ENCODE data around the gene CORO2A.

CORO2A gene

DNA sequence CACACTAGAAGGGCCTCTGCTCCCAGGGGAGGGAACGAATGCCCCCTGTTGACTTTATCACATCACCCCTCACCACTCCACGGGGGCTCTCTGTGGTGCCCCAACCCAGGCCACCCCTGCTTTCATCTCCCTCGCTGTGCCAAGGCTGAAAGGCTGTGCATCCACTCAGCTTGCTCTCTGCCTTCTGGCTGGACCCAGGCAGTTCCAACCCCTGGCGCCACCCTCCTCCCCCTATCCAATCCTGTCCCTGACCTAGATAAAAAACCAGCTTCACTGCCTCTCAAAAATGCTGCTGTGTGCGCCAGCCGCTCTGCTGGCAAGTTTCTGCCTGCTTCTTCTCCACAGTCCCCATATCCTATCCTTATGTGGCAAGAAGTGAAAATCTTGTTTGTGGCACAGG lies 22.4 kb upstream of the CORO2A start:
- TF ChIP-seq, protein P1, sequence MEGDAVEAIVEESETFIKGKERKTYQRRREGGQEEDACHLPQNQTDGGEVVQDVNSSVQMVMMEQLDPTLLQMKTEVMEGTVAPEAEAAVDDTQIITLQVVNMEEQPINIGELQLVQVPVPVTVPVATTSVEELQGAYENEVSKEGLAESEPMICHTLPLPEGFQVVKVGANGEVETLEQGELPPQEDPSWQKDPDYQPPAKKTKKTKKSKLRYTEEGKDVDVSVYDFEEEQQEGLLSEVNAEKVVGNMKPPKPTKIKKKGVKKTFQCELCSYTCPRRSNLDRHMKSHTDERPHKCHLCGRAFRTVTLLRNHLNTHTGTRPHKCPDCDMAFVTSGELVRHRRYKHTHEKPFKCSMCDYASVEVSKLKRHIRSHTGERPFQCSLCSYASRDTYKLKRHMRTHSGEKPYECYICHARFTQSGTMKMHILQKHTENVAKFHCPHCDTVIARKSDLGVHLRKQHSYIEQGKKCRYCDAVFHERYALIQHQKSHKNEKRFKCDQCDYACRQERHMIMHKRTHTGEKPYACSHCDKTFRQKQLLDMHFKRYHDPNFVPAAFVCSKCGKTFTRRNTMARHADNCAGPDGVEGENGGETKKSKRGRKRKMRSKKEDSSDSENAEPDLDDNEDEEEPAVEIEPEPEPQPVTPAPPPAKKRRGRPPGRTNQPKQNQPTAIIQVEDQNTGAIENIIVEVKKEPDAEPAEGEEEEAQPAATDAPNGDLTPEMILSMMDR (IDR thresholded peaks at IDR 0.05; ENCODE audit: borderline replicate concordance, insufficient read depth, low read depth, low read length), result no peak
- H3K4me3 ChIP-seq (ENCODE audit: low read depth, low read length), result no peak overlapping the region

DNA sequence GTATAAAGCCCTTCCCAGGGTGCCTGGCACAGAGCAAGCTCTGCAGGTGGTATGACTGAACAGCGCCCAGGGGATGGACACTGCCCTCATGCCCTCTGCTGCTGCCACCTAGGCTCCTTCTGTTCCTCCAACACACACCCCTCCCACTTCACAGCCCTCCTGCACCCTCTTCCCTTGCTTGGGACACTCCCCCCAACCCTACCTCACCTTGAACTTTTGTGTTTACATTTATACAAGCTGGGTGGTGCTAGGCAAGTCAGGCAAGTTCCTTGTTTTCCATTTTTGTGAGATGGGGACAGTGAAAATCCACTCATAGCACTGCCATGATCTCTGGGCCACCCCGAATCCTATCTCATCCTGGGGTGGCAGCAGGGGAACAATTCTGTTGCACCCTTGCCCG lies 18.8 kb upstream of the CORO2A start:
- TF ChIP-seq, protein P1 (IDR thresholded peaks at IDR 0.05; ENCODE audit: borderline replicate concordance, insufficient read depth, low read depth, low read length), result no peak

DNA sequence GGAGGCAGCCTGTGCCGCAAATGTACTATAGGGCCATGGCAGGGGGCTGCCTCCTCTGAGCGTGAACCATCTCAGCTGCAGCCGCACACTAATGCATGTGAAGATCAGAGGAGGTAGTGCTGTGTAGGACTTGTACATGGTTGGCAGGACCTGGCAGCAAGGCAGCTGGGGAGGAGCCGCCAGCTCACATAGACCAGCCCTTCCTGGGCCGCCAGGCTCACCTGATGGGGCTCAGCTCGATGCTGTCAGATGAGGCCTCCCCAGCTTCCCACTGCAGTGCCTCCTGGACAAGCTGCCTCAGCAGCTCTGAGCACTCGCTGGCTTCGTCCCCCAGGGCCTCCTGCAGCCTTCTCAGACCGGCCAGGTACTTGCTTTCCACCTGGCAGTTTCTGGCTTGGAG lies 18.0 kb upstream of the CORO2A start:
- no peak overlapping the region for H3K4me3 ChIP-seq (ENCODE audit: low read depth, low read length)
- TF ChIP-seq, protein P1 (IDR thresholded peaks at IDR 0.05; ENCODE audit: borderline replicate concordance, insufficient read depth, low read depth, low read length), result no peak

More for the DNA sequence above, 18.8 kb upstream of the CORO2A start:
- no peak overlapping the region for H3K4me3 ChIP-seq (ENCODE audit: low read depth, low read length)

DNA sequence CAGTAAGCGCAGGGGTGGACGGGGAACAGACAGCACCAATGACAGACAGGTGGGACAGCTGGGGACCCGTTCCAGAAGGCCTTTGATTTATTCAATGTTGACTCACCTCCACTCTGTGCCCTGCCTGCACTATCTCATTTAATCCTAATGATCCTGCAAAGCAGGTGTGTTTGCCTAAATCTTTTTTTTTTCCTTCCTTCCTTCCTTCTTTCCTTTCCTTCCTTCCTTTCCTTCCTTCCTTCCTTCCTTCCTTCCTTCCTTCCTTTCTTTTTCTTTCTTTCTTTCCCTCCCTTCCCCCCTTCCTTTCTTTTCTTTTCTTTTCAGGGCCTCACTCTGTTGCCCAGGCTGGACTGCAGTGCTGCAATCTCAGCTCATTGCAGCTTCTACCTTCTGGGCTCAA lies 17.1 kb upstream of the CORO2A start:
- TF ChIP-seq, protein P1 (IDR thresholded peaks at IDR 0.05; ENCODE audit: borderline replicate concordance, insufficient read depth, low read depth, low read length), result no peak
- H3K4me3 ChIP-seq (ENCODE audit: low read depth, low read length), result no peak overlapping the region

DNA sequence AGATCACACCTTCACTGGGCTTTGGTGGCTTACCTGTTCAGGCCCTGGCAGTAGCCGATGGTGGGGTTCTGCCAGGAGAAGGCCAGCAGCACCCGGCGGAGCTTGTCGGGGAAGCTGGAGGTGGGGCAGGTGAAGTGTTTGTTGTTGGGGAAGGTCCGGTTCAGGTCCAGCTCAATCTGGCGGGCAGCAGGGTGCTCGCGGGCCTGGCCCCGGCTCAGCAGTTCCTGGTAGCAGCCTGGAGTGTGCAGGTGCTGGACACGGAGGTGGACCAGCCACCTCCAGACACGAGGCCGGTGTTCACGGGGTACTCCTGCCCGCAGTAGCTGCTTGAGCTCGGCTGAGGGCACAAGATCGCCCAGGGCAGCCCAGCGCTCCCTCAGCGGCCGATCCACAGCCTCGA lies 16.2 kb upstream of the CORO2A start:
- H3K4me3 ChIP-seq (ENCODE audit: low read depth, low read length), result no peak overlapping the region
- TF ChIP-seq, protein P1 (IDR thresholded peaks at IDR 0.05; ENCODE audit: borderline replicate concordance, insufficient read depth, low read depth, low read length), result no peak

DNA sequence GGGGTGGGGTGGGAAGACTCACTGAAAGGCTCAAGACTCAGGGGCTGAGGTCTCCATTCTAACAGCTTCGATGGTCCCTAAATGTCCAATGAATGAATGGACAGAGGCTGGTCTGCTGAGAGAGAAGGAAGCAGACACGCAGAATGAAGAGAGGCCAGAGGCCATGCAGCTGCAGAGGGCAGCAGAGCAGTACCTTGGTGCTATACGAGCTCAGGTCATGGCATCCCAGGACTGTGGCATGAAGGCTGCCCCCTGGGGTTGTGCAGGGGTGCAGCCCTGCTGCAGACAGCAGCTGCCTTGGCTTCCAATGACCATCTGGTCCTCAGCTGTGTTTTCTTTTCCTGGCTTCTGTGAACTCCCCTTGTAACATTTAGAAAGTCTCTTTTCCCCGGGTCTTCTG lies 15.2 kb upstream of the CORO2A start:
- H3K4me3 ChIP-seq (ENCODE audit: low read depth, low read length), result no peak overlapping the region
- TF ChIP-seq, protein P1 (IDR thresholded peaks at IDR 0.05; ENCODE audit: borderline replicate concordance, insufficient read depth, low read depth, low read length), result no peak

DNA sequence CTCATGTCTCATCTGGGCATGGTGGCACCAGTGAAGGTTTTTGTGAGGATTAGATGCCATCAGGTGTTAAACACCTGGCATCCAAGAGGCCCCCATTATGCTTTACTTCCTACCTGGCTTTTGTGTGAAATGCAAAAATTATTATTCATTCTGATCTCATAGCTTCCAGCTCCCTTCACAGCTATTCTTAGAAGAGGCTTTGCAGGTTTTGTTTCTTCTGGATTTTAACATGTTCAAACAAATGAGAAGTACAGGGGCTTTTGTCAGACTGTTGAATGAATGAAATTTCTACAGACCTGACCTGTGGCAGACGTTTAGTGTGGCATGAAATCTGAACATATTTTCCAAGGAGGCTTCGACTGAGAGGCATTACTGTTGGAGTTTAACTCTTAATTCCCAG lies 14.3 kb upstream of the CORO2A start:
- TF ChIP-seq, protein P1 (IDR thresholded peaks at IDR 0.05; ENCODE audit: borderline replicate concordance, insufficient read depth, low read depth, low read length), result no peak
- H3K4me3 ChIP-seq (ENCODE audit: low read depth, low read length), result no peak overlapping the region

Data from GM12875 (cell line).